Adrenal gland (tissue), 19 donors: ENCODE results near the gene NOP58. TPM values are rescaled to one million over a fixed set of nuclear protein-coding genes. Genes with fewer than 3 reads are reported as not detected.

Experiments
- DNase-seq, 7 donors: peaks; one replicate each; pipeline ENCODE4 v3.0.0-alpha.2; 2019 to 2020
- H3K27ac ChIP-seq, 5 donors: fragments of 200-600 bp; sonication (generic) in 4 of 5; 1 replicate in 3 of 5; 2 replicates in 2 of 5; pipeline versions ENCODE4 v1.5.1 to v1.8.0; 2016 to 2020; ENCODE audit warnings: mild to moderate bottlenecking in 1 of 5
- H3K27me3 ChIP-seq: fragments of 200-600 bp; 2 replicates; pipeline ENCODE4 v1.8.0; 2021
- H3K36me3 ChIP-seq, 2 donors: fragments of 200-600 bp; replicated peaks in 1 of 2; 1 replicate in 1 of 2; 2 replicates in 1 of 2; pipeline versions ENCODE4 v1.5.1 to v1.8.0; 2018 to 2022
- H3K4me1 ChIP-seq, 2 donors: fragments of 200-600 bp; replicated peaks in 1 of 2; 1 replicate in 1 of 2; 2 replicates in 1 of 2; pipeline versions ENCODE4 v1.5.1 to v1.8.0; 2018 to 2021
- H3K4me3 ChIP-seq, 4 donors: fragments of 200-600 bp; sonication (generic) in 3 of 4; one replicate each; pipeline ENCODE4 v1.5.1; 2016 to 2018
- H3K9me3 ChIP-seq, 3 donors: fragments of 200-600 bp; sonication (generic) in 1 of 3; replicated peaks in 1 of 3; 1 replicate in 2 of 3; 2 replicates in 1 of 3; pipeline versions ENCODE4 v1.5.1 to v1.8.0; 2016 to 2021
- CTCF ChIP-seq, 6 experiments: fragments of 450-650 bp in 4 of 6; fragments of 200-600 bp in 2 of 6; sonication (generic) in 1 of 6; IDR thresholded peaks; 1 replicate in 5 of 6; 2 replicates in 1 of 6; pipeline versions ENCODE4 v1.5.1 to v1.8.0; 2016 to 2021; ENCODE audit warnings: antibody characterized with exemption in 6 of 6, mild to moderate bottlenecking in 2 of 6, moderate library complexity in 1 of 6
- POLR2A ChIP-seq, 2 donors: fragments of 450-650 bp; IDR thresholded peaks; one replicate each; pipeline ENCODE4 v1.6.1; 2017; ENCODE audit warnings: antibody characterized with exemption in 2 of 2, mild to moderate bottlenecking in 2 of 2, moderate library complexity in 1 of 2
- WGBS, 4 donors: extraction: QIAGEN DNeasy Blood & Tissue Kit in 2 of 4; methylation state at CpG; one replicate each; pipeline versions ENCODE4 v1.1.5 to v1.1.7; 2013 to 2017; 5-methylcytosine and 5-hydroxymethylcytosine counted together
- intact Hi-C, 2 donors: fragments of 100-400 bp; cut with DNase I; formaldehyde crosslinking; loops; one replicate each; pipeline versions ENCODE4 v1.14.1 to v1.15.0; 2022 to 2023
- long read RNA-seq, 10 donors: library from polyadenylated mRNA in 3 of 10; unstranded in 2 of 10; stranded (forward) in 1 of 10; transcript quantifications; one replicate each; pipeline ENCODE4 v2.0.0 and lab custom pipeline, GENCODE V29; 2021 to 2026
- polyA plus RNA-seq, 3 donors: library from polyadenylated mRNA; stranded (reverse); fragments of 200-250 nt in 2 of 3; fragments of 350-450 nt in 1 of 3; fragmentation: Illumina TruSeq in 1 of 3; extraction: RNeasy Lipid Tissue Mini Kit (QIAGEN cat#74804) in 1 of 3; gene quantifications; one replicate each; pipeline ENCODE4 v1.2.3, GENCODE V29; 2013 to 2014
- total RNA-seq, 9 donors: library from RNA; depleted of rRNA in 4 of 9; stranded (reverse); fragments of >200 nt in 4 of 9; fragments of 120-200 nt in 1 of 9; fragmentation: NEBNext Ultra II Directional in 1 of 9; extraction: Animal tissue kit (Norgen Biotek cat#: 25700) in 1 of 9; gene quantifications; one replicate each; pipeline versions ENCODE4 v1.1.0 to v1.2.4, GENCODE V29; 2013 to 2023
- donor health status: healthy with polysubstance abuse.
- donor health status: Bipolar disorder and iron deficiency.
- donor health status: DM: yes; HTN: yes; CAD: no.
- donor health status: DM: no; HTN: no; CAD: no.
- donor health status: DM: no; HTN: no; CAD: no.
- donor health status: DM: yes; HTN: yes; CAD: no.

The NOP58 gene
- total RNA-seq, result 10 to 100 TPM; 19.5 to 75.6 (median 46.6) TPM
- 100 to 1,000 TPM in 1 of 3 donors, 10 to 100 TPM in 2; 89.3 to 136 (median 99.7) TPM for polyA plus RNA-seq
- long read RNA-seq, donor 1, transcript NOP58-201 (15 exons, 2,046 nt), result minor isoform, 8 of 62 reads
- long read RNA-seq, donor 1, transcript NOP58-206 (4 exons, 599 nt), result major isoform, 13 of 62 reads
- long read RNA-seq, donor 1, partial matches to known transcripts, result 40 of 62 reads
- long read RNA-seq, donor 1, other reads (novel, unspliced or antisense), result 0 of 62 reads
- long read RNA-seq, donor 2, transcript NOP58-206 (4 exons, 599 nt), result major isoform, 9 of 48 reads
- long read RNA-seq, donor 2, partial matches to known transcripts, result 37 of 48 reads
- long read RNA-seq, donor 2, other reads (novel, unspliced or antisense), result 0 of 48 reads
- long read RNA-seq, donor 3, transcript NOP58-206 (4 exons, 599 nt), result major isoform, 7 of 33 reads
- long read RNA-seq, donor 3, partial matches to known transcripts, result 24 of 33 reads
- long read RNA-seq, donor 3, other reads (novel, unspliced or antisense), result 0 of 33 reads
- long read RNA-seq, donor 4, partial matches to known transcripts, result 38 of 44 reads
- long read RNA-seq, donor 4, other reads (novel, unspliced or antisense), result 2 of 44 reads
- long read RNA-seq, donor 5, transcript NOP58-201 (15 exons, 2,046 nt), result major isoform, 30 of 42 reads
- long read RNA-seq, donor 5, partial matches to known transcripts, result 5 of 42 reads
- long read RNA-seq, donor 5, other reads (novel, unspliced or antisense), result 7 of 42 reads
- long read RNA-seq, donor 6, partial matches to known transcripts, result 38 of 44 reads
- long read RNA-seq, donor 6, other reads (novel, unspliced or antisense), result 3 of 44 reads
- long read RNA-seq, donor 7, partial matches to known transcripts, result 5 of 14 reads
- long read RNA-seq, donor 7, other reads (novel, unspliced or antisense), result 0 of 14 reads
- long read RNA-seq, donor 8, transcript NOP58-201 (15 exons, 2,046 nt), result minor isoform, 10 of 68 reads
- long read RNA-seq, donor 8, transcript NOP58-206 (4 exons, 599 nt), result major isoform, 12 of 68 reads
- long read RNA-seq, donor 8, partial matches to known transcripts, result 43 of 68 reads
- long read RNA-seq, donor 8, other reads (novel, unspliced or antisense), result 0 of 68 reads
- long read RNA-seq, donor 9, transcript NOP58-206 (4 exons, 599 nt), result major isoform, 5 of 38 reads
- long read RNA-seq, donor 9, partial matches to known transcripts, result 27 of 38 reads
- long read RNA-seq, donor 9, other reads (novel, unspliced or antisense), result 0 of 38 reads
- long read RNA-seq, donor 10, transcript NOP58-201 (15 exons, 2,046 nt), result minor isoform, 6 of 22 reads
- long read RNA-seq, donor 10, transcript NOP58-206 (4 exons, 599 nt), result major isoform, 11 of 22 reads
- long read RNA-seq, donor 10, partial matches to known transcripts, result 5 of 22 reads
- long read RNA-seq, donor 10, other reads (novel, unspliced or antisense), result 0 of 22 reads

- H3K4me3 ChIP-seq, result peak within 1 kb of the TSS; percentile 68 to 99 (median 74)
- peak; percentile 93 to 97 (median 95) for DNase-seq
- H3K27me3 ChIP-seq, result no peaks in the 10 kb centered on the region
- intact Hi-C loops, result no loop called here
- WGBS, 4 donors, result 0 to 1% (median 0%) methylated on average over 34 to 54 of the region's 54 CpGs
- peaks cover 7 to 12% of the 10 kb centered on the region in 2 donors for H3K4me1 ChIP-seq
- H3K9me3 ChIP-seq, result no peaks in the 10 kb centered on the region
- H3K36me3 ChIP-seq, result no peaks in the 10 kb centered on the region
- peak within 1 kb of the TSS; percentile 92 to 99 (median 94) for H3K27ac ChIP-seq
- TF ChIP-seq CTCF (IDR thresholded peaks at IDR 0.05) (no peak), POLR2A (IDR thresholded peaks at IDR 0.05) (peak; percentile 95 to 99)
Observed at GRCh38 chr2:202265467-202266277, at the start of gene NOP58. TSS of gene NOP58 (plus strand) at chr2:202265763. CDS start at chr2:202265942, 179 bp downstream.

DNA sequence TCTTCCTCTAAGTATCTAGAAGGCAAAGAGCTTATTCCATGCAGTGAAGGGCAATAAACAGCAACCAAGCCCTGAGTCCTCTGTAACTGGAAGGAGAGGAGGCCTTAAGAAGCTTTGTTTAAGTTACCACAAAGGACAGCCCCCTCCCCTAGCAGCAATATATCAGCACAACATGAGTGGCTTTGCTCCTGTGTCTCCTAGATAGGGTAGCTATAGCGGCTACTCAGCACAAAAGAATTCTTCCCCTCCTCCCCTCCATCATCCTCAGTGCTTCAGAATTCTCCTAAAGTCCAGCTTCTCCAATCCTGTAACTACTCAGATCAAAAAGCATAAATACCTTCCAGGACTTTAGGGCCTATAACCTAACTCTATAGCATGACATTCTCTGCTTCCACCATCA, 43.7 kb upstream of the NOP58 start:
- intact Hi-C loops, result no loop called here
- 67 to 84% (median 77%) methylated on average over 1 of the region's 1 CpG for WGBS, 4 donors
- no peaks in the 10 kb centered on the region for H3K27me3 ChIP-seq

GRCh38 chr2:202237787-202238233, 27.8 kb upstream of the NOP58 start:
- intact Hi-C loops, result no loop called here
- 0 to 1% (median 0%) methylated on average over 11 to 30 of the region's 30 CpGs for WGBS, 4 donors
- Histone ChIP-seq H3K36me3 (no peaks in the 10 kb centered on the region), H3K4me3 (peak overlapping the region; percentile 74 to 90 (median 84)), H3K27ac (peak overlapping the region; percentile 64 to 96 (median 93)), H3K27me3 (no peaks in the 10 kb centered on the region), H3K9me3 (no peaks in the 10 kb centered on the region), H3K4me1 (peaks cover 12 to 29% of the 10 kb centered on the region in 2 donors)
- DNase-seq, result peak; percentile 42 to 68 (median 51)
- TF ChIP-seq POLR2A (IDR thresholded peaks at IDR 0.05) (peak in 1 of 2 donors; percentile 50), CTCF (IDR thresholded peaks at IDR 0.05) (no peak)

More for the DNA sequence above, 43.7 kb upstream of the NOP58 start:
- Histone ChIP-seq H3K36me3 (peaks cover 0 to 7% of the 10 kb centered on the region in 2 donors), H3K27ac (no peak overlapping the region), H3K4me3 (no peak overlapping the region), H3K4me1 (peaks cover 10 to 17% of the 10 kb centered on the region in 2 donors), H3K9me3 (no peaks in the 10 kb centered on the region)
- DNase-seq, result no peak
- TF ChIP-seq CTCF (IDR thresholded peaks at IDR 0.05), result no peak
- TF ChIP-seq POLR2A (IDR thresholded peaks at IDR 0.05), result no peak
